ENCODE results near the gene EIF5A. TPM values are rescaled to one million over a fixed set of nuclear protein-coding genes. Genes with fewer than 3 reads are reported as not detected.

EIF5A gene
- total and polyA plus RNA-seq, 2 of the 8 experiments (the other 6 are each of a cell fraction or from before 2014, with no cell fraction given): 717 to 1,172 TPM

GRCh38 chr17:7289256-7290032, 18.0 kb upstream of the EIF5A start (continued):
- TF ChIP-seq, protein P1, sequence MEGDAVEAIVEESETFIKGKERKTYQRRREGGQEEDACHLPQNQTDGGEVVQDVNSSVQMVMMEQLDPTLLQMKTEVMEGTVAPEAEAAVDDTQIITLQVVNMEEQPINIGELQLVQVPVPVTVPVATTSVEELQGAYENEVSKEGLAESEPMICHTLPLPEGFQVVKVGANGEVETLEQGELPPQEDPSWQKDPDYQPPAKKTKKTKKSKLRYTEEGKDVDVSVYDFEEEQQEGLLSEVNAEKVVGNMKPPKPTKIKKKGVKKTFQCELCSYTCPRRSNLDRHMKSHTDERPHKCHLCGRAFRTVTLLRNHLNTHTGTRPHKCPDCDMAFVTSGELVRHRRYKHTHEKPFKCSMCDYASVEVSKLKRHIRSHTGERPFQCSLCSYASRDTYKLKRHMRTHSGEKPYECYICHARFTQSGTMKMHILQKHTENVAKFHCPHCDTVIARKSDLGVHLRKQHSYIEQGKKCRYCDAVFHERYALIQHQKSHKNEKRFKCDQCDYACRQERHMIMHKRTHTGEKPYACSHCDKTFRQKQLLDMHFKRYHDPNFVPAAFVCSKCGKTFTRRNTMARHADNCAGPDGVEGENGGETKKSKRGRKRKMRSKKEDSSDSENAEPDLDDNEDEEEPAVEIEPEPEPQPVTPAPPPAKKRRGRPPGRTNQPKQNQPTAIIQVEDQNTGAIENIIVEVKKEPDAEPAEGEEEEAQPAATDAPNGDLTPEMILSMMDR (IDR thresholded peaks at IDR 0.05; ENCODE audit: control extremely low read depth in 1 of 3, insufficient read depth in 1 of 3, low read depth in 1 of 3, low read length in 3 of 3): no peak
- TF ChIP-seq BCL11A (IDR thresholded peaks at IDR 0.05; ENCODE audit: low read depth in 2 of 2, low read length in 2 of 2) (no peak), POU5F1 (IDR thresholded peaks at IDR 0.05; ENCODE audit: low read depth, low read length) (no peak)

All from H1 (cell line).